Brain microvascular endothelial cell (primary cell): ENCODE data around the gene DUSP6.

Experiments used
- DNase-seq: peaks from one replicate; pipeline ENCODE4 v3.0.0-alpha.2; 2020
- H3K27ac ChIP-seq: fragments of 250-450 bp; sonication (Bioruptor Pico); 2 replicates; pipeline ENCODE4 v1.5.1; 2020; ENCODE audit warnings: mild to moderate bottlenecking, moderate library complexity
- H3K27me3 ChIP-seq: fragments of 250-450 bp; sonication (Bioruptor Pico); replicated peaks from 2 replicates; pipeline ENCODE4 v1.5.1; 2020; ENCODE audit warnings: mild to moderate bottlenecking
- H3K36me3 ChIP-seq: fragments of 250-450 bp; sonication (Bioruptor Pico); replicated peaks from 2 replicates; pipeline ENCODE4 v1.5.1; 2020; ENCODE audit warnings: mild to moderate bottlenecking
- H3K4me3 ChIP-seq: 2 replicates; pipeline ENCODE4 v1.5.1; 2011; ENCODE audit warnings: low read depth, mild to moderate bottlenecking, control low read depth, low read length, moderate library complexity
- in situ Hi-C: cut with HindIII; loops from 2 replicates; pipeline ENCODE4 v1.10.0; 2017; ENCODE audit warnings: low sequenced_read_pairs, low pct_ligation_motif_present
- TF ChIP-seq, protein P1 (sequence below): IDR thresholded peaks from 2 replicates; pipeline ENCODE4 v1.5.1; 2011; ENCODE audit warnings: low read depth, mild to moderate bottlenecking, moderate library complexity, low read length, control low read depth, inconsistent platforms; ENCODE audit errors: missing control alignments

The DUSP6 gene

DNA sequence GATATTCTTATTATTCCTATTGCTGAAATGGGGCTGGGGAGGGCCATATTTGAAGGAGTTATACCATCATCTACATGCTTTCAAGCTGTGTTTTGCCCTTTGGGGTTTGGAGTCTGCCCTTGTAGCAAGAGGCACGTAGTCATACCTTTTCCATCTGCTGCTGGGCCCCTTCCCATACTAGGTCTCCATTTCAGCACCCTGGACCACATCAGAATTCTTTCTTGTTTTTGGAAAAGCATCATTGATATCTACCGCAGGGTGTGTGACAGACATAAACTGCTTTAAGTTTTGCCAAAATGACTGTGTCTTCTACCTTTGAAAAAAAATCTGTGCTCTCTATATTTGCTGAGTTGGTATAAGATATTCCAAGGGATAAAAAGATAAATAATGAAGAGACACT lies 12.3 kb upstream of the DUSP6 start:
- Histone ChIP-seq H3K36me3 (no peaks in the 10 kb centered on the region), H3K27ac (no peak overlapping the region), H3K27me3 (no peaks in the 10 kb centered on the region), H3K4me3 (no peak overlapping the region)
- in situ Hi-C loops, result loop anchor here (25.0 kb wide), 1 partner anchor 98 kb away; no protein-coding TSS in a partner anchor
- TF ChIP-seq, protein P1, sequence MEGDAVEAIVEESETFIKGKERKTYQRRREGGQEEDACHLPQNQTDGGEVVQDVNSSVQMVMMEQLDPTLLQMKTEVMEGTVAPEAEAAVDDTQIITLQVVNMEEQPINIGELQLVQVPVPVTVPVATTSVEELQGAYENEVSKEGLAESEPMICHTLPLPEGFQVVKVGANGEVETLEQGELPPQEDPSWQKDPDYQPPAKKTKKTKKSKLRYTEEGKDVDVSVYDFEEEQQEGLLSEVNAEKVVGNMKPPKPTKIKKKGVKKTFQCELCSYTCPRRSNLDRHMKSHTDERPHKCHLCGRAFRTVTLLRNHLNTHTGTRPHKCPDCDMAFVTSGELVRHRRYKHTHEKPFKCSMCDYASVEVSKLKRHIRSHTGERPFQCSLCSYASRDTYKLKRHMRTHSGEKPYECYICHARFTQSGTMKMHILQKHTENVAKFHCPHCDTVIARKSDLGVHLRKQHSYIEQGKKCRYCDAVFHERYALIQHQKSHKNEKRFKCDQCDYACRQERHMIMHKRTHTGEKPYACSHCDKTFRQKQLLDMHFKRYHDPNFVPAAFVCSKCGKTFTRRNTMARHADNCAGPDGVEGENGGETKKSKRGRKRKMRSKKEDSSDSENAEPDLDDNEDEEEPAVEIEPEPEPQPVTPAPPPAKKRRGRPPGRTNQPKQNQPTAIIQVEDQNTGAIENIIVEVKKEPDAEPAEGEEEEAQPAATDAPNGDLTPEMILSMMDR, result no peak
- DNase-seq, result no peak

DNA sequence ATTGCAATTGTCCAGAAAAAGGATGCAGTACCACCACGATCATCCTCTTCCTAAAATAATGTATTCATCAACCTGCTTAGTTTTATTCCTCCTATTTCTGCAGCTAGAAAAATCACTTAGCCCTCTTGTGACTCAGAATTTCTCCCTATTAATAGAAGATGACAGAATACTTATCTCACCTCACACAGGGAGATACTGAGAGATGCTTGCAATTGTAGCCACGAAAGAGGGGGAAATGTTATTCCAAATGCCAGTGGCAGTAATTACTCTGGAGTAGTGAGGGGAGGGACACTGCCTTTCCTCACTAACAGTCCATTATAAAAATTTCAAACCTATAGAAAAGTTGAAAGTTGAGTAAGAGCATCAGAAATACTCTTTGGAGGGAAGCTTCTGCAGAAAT lies 11.8 kb upstream of the DUSP6 start:
- in situ Hi-C loops, result loop anchor here (25.0 kb wide), 1 partner anchor 98 kb away; no protein-coding TSS in a partner anchor
- DNase-seq, result no peak
- TF ChIP-seq, protein P1, result no peak
- no peak overlapping the region for H3K4me3 ChIP-seq
- no peaks in the 10 kb centered on the region for H3K27me3 ChIP-seq
- H3K36me3 ChIP-seq, result no peaks in the 10 kb centered on the region
- H3K27ac ChIP-seq, result no peak overlapping the region

DNA sequence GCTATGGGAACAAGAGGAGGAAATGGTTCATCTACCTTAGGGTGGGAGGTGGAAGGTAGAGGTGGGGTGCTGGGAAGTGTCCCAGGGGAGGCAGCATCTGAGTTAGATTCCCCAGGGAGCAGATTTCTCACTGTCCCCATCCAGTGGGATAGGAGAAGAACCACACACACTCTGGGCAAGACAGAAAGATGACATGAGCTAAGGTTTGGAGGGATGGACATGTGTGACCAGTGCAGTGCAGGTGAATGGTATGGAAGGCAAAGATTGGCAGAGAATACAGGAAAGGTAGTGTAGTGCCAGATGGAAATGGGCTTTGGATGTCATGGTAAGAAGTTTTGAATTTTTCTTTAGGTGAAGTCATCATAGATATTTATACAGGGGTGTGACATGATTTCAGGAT lies 11.3 kb upstream of the DUSP6 start:
- DNase-seq, result no peak
- in situ Hi-C loops, result loop anchor here (25.0 kb wide), 1 partner anchor 99 kb away; no protein-coding TSS in a partner anchor
- Histone ChIP-seq H3K27me3 (no peaks in the 10 kb centered on the region), H3K36me3 (no peaks in the 10 kb centered on the region), H3K4me3 (no peak overlapping the region), H3K27ac (no peak overlapping the region)
- TF ChIP-seq, protein P1, result no peak

DNA sequence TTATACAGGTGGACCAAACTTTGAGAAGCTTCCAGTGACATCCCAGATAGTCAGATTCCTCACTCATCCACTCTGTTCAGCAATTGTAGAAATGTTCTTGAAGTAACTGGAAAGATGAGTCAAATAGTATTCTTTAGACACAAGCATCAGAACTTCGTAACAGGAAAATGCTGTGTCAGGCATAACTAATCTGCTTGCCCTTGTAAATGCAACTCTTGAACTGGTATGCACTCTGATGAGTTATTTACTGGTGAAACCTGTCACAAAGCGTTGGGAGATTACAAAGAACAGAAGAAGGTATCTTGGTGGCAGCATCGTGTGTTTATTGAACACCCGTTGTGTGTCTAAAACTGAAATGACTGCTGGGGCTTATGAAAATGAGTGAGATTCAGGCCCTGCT lies 10.8 kb upstream of the DUSP6 start:
- TF ChIP-seq, protein P1, result no peak
- no peak for DNase-seq
- in situ Hi-C loops, result loop anchor here (25.0 kb wide), 1 partner anchor 99 kb away; no protein-coding TSS in a partner anchor
- Histone ChIP-seq H3K27me3 (no peaks in the 10 kb centered on the region), H3K36me3 (no peaks in the 10 kb centered on the region), H3K27ac (no peak overlapping the region), H3K4me3 (no peak overlapping the region)

DNA sequence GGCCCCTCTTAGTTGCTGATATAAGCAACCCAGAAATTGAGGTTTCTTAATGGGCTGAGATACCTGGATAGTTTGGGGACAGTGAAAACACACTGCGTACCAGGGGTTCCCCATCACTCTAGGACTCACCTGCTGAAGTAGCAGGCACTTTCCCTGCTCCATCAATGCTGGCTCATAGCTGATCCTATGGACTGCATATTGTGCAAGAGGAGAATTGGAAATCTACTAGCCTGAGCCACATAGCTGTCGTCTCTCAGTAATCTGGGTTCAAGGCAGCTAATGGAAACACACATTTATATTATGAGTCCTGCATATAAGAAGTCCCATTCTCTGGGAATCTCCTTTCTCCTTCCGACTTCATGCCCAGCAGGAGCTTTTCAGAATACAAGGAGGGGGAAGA lies 7.3 kb upstream of the DUSP6 start:
- no peak for DNase-seq
- H3K4me3 ChIP-seq, result no peak overlapping the region
- TF ChIP-seq, protein P1, result no peak
- in situ Hi-C loops, result loop anchor here (25.0 kb wide), 1 partner anchor 103 kb away; no protein-coding TSS in a partner anchor
- no peaks in the 10 kb centered on the region for H3K27me3 ChIP-seq
- no peaks in the 10 kb centered on the region for H3K36me3 ChIP-seq
- no peak overlapping the region for H3K27ac ChIP-seq

DNA sequence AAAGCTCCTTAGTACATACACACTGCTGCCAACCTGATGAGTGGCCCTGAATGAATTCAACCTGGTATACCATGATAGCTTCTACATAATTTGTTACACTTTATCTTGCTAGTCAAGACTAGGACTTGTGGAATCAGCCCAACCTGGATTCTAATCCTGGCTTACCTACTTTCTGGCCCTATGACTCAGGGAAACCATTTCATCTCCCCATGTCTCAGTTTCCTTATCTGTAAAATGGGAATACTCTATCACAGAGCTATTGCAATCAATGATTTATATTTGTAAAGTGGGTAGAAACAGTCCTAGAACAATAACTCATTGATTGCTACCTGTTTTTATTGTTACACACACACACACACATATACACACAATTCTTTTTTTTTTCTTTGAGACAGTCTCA lies 6.5 kb upstream of the DUSP6 start:
- Histone ChIP-seq H3K36me3 (no peaks in the 10 kb centered on the region), H3K27ac (no peak overlapping the region), H3K27me3 (no peaks in the 10 kb centered on the region), H3K4me3 (no peak overlapping the region)
- DNase-seq, result no peak
- in situ Hi-C loops, result loop anchor here (25.0 kb wide), 1 partner anchor 103 kb away; no protein-coding TSS in a partner anchor
- TF ChIP-seq, protein P1, result no peak
